CD14-positive monocyte (primary cell): ENCODE measurements around the gene SLC34A3. TPM values are rescaled to one million over a fixed set of nuclear protein-coding genes. Genes with fewer than 3 reads are reported as not detected.

Experiments
- DNase-seq, 3 donors: peaks; one replicate each; pipeline ENCODE4 v3.0.0-alpha.2; 2011 to 2022
- H2AFZ ChIP-seq: 2 replicates; pipeline ENCODE4 v1.6.0; 2012; ENCODE audit warnings: mild to moderate bottlenecking, low read depth, low read length, inconsistent platforms; ENCODE audit not compliant: insufficient read depth, poor library complexity, severe bottlenecking
- H3K27ac ChIP-seq, 2 donors: 1 replicate in 1 of 2; 2 replicates in 1 of 2; pipeline ENCODE4 v1.5.1; 2012 to 2013; ENCODE audit warnings: low read length in 2 of 2, control low read depth in 1 of 2, inconsistent platforms in 1 of 2, low read depth in 1 of 2, mild to moderate bottlenecking in 1 of 2
- H3K27me3 ChIP-seq, 2 donors: one replicate each; pipeline versions ENCODE4 v1.6.0 to v1.6.1; 2011 to 2013; ENCODE audit warnings: low read length in 2 of 2; ENCODE audit not compliant: control insufficient read depth in 2 of 2, insufficient read depth in 2 of 2
- H3K36me3 ChIP-seq, 2 donors: replicated peaks in 1 of 2; 1 replicate in 1 of 2; 2 replicates in 1 of 2; pipeline versions ENCODE4 v1.5.1 to v1.6.1; 2012 to 2013; ENCODE audit warnings: low read length in 2 of 2, control low read depth in 1 of 2, inconsistent platforms in 1 of 2, mild to moderate bottlenecking in 1 of 2; ENCODE audit not compliant: insufficient read depth in 2 of 2, control insufficient read depth in 1 of 2
- H3K4me1 ChIP-seq, 2 donors: 1 replicate in 1 of 2; 2 replicates in 1 of 2; pipeline versions ENCODE4 v1.5.1 to v1.6.1; 2012 to 2013; ENCODE audit warnings: low read length in 2 of 2, control low read depth in 1 of 2, inconsistent platforms in 1 of 2, mild to moderate bottlenecking in 1 of 2, moderate library complexity in 1 of 2; ENCODE audit not compliant: insufficient read depth in 2 of 2, control insufficient read depth in 1 of 2
- H3K4me2 ChIP-seq: replicated peaks from 2 replicates; pipeline ENCODE3; 2012; ENCODE audit warnings: low read length, moderate library complexity, mild to moderate bottlenecking; ENCODE audit not compliant: poor library complexity, severe bottlenecking; ENCODE audit errors: extremely low read depth
- H3K4me3 ChIP-seq, 3 experiments: fragments of 200-600 bp in 1 of 3; sonication (generic) in 1 of 3; replicated peaks in 1 of 3; 1 replicate in 2 of 3; 2 replicates in 1 of 3; pipeline ENCODE4 v1.5.1; 2011 to 2013; ENCODE audit warnings: low read length in 3 of 3, mild to moderate bottlenecking in 3 of 3, control low read depth in 2 of 3, low read depth in 2 of 3, inconsistent platforms in 1 of 3, moderate library complexity in 1 of 3
- H3K79me2 ChIP-seq: 2 replicates; pipeline ENCODE4 v1.6.0; 2012; ENCODE audit warnings: mild to moderate bottlenecking, control low read depth, inconsistent platforms, low read length, moderate library complexity; ENCODE audit not compliant: insufficient read depth
- H3K9ac ChIP-seq: 2 replicates; pipeline ENCODE4 v1.6.0; 2017; ENCODE audit warnings: low read length, mild to moderate bottlenecking; ENCODE audit not compliant: insufficient read depth, poor library complexity, severe bottlenecking
- H3K9me3 ChIP-seq, 2 donors: replicated peaks in 1 of 2; 1 replicate in 1 of 2; 2 replicates in 1 of 2; pipeline versions ENCODE4 v1.5.1 to v1.6.1; 2012 to 2013; ENCODE audit warnings: low read length in 2 of 2, control low read depth in 1 of 2; ENCODE audit not compliant: control insufficient read depth in 1 of 2, insufficient read depth in 1 of 2
- H4K20me1 ChIP-seq: 2 replicates; pipeline ENCODE4 v1.6.0; 2012; ENCODE audit warnings: mild to moderate bottlenecking, low read length, control low read depth, moderate library complexity; ENCODE audit not compliant: insufficient read depth
- H3K27ac Mint-ChIP-seq, 7 donors: one replicate each; pipeline ENCODE4 v1.8.0; 2020; ENCODE audit warnings: mild to moderate bottlenecking in 7 of 7, mixed read lengths in 7 of 7, moderate library complexity in 6 of 7, inconsistent platforms in 2 of 7
- H3K27me3 Mint-ChIP-seq, 3 donors: one replicate each; pipeline ENCODE4 v1.8.0; 2021 to 2022; ENCODE audit warnings: low read depth in 3 of 3, mild to moderate bottlenecking in 3 of 3, mixed read lengths in 3 of 3, moderate library complexity in 3 of 3, inconsistent platforms in 1 of 3
- H3K36me3 Mint-ChIP-seq, 2 donors: one replicate each; pipeline ENCODE4 v1.8.0; 2020; ENCODE audit warnings: mixed read lengths in 2 of 2, inconsistent platforms in 1 of 2, mild to moderate bottlenecking in 1 of 2
- H3K4me1 Mint-ChIP-seq: one replicate; pipeline ENCODE4 v1.8.0; 2020; ENCODE audit warnings: mild to moderate bottlenecking, mixed read lengths
- H3K4me3 Mint-ChIP-seq, 2 donors: one replicate each; pipeline ENCODE4 v1.8.0; 2020; ENCODE audit warnings: mild to moderate bottlenecking in 2 of 2, mixed read lengths in 2 of 2, moderate library complexity in 1 of 2
- H3K9me3 Mint-ChIP-seq, 7 donors: one replicate each; pipeline ENCODE4 v1.8.0; 2020 to 2022; ENCODE audit warnings: mixed read lengths in 7 of 7, mild to moderate bottlenecking in 6 of 7, moderate library complexity in 6 of 7, inconsistent platforms in 2 of 7
- WGBS: methylation state at CpG from one replicate; pipeline ENCODE4 v1.1.5; 2013; ENCODE audit warnings: missing lambda C conversion rate; ENCODE audit not compliant: insufficient coverage; 5-methylcytosine and 5-hydroxymethylcytosine counted together
- intact Hi-C, 2 donors: fragments of 100-400 bp; cut with micrococcal nuclease; formaldehyde crosslinking; loops; one replicate each; pipeline versions ENCODE4 v1.15.0 to v1.15.1; 2023
- polyA plus RNA-seq, 3 donors: library from polyadenylated mRNA; depleted of rRNA in 1 of 3; unstranded in 2 of 3; stranded (reverse) in 1 of 3; fragments of 300-500 nt in 2 of 3; fragments of >200 nt in 1 of 3; fragmentation: Illumina TruSeq in 2 of 3; gene quantifications; 1 replicate in 2 of 3; 2 replicates in 1 of 3; pipeline ENCODE4 v1.2.3, GENCODE V29; 2012 to 2021
- TF ChIP-seq, protein P1 (sequence below): fragments of 200-600 bp; IDR thresholded peaks from one replicate; pipeline ENCODE4 v1.8.0; 2022; ENCODE audit warnings: antibody characterized with exemption, mild to moderate bottlenecking

Gene SLC34A3
- polyA plus RNA-seq, 3 donors: not detected

DNA sequence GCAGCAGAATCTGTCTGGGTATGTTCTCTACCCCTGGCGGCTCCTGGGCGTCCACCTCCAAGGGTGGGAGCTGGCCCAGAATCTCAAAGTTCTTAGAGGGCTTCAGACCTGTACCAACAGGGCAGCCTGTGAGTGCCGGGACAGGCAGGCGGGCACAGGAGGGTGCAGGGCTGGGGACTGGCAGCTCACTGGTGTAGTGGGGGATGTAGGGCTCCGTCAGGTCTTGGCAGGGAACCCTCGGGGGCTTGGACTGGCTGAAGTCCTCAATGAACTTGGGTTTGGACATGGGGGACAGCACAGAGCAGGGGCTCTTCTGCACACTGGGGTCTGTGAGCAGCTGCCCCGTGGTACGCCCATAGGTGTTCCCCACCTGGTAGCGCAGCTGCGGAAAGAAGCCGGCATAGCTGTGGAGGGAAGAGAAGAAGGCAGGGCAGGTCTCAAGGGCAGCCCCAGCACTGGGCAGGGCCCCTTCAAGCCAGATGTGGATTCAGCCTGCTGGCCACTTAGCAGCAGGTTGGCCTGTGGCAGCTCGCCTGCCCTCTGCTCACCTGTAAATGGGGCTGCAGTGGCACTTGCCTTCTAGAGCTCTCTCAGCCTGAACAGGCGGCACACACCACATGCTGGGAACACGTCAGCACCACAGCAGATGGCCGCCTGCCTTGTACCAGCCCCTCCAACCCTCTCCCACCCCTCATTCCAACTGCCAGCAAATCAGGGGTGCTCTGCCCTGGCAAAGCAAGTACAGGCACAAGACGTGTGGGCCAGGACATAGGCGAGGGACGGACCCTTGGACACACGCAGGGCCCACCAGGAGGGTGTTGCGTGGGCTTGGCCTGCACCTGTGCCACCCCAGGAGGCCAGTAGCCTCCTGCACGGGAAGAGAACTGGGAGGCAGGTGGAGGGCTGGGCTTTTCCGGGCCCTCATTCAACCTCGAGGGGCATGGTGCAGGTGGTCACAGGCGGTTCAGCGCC, 15.0 kb downstream of the SLC34A3 start:
- 95% methylated on average over 25 of the region's 25 CpGs for WGBS

More for the DNA sequence above, 15.0 kb downstream of the SLC34A3 start:
- TF ChIP-seq, protein P1, sequence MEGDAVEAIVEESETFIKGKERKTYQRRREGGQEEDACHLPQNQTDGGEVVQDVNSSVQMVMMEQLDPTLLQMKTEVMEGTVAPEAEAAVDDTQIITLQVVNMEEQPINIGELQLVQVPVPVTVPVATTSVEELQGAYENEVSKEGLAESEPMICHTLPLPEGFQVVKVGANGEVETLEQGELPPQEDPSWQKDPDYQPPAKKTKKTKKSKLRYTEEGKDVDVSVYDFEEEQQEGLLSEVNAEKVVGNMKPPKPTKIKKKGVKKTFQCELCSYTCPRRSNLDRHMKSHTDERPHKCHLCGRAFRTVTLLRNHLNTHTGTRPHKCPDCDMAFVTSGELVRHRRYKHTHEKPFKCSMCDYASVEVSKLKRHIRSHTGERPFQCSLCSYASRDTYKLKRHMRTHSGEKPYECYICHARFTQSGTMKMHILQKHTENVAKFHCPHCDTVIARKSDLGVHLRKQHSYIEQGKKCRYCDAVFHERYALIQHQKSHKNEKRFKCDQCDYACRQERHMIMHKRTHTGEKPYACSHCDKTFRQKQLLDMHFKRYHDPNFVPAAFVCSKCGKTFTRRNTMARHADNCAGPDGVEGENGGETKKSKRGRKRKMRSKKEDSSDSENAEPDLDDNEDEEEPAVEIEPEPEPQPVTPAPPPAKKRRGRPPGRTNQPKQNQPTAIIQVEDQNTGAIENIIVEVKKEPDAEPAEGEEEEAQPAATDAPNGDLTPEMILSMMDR: no peak
- Histone ChIP-seq H3K36me3 (peaks cover 18 to 19% of the 10 kb centered on the region in 2 donors), H3K4me2 (no peak overlapping the region), H3K4me3 (no peak overlapping the region), H3K9ac (no peak overlapping the region), H3K4me1 (peaks cover 18 to 26% of the 10 kb centered on the region in 2 donors), H3K79me2 (peaks cover 17% of the 10 kb centered on the region), H2AFZ (no peak overlapping the region), H3K9me3 (no peaks in the 10 kb centered on the region), H3K27ac (no peak overlapping the region), H4K20me1 (peaks cover 33% of the 10 kb centered on the region), H3K27me3 (no peaks in the 10 kb centered on the region)
- Mint-ChIP-seq H3K4me1 (peaks cover 24% of the 10 kb centered on the region), H3K9me3 (peaks cover 0 to 3% (median 0%) of the 10 kb centered on the region in 7 donors), H3K36me3 (peaks cover 15 to 18% of the 10 kb centered on the region in 2 donors), H3K4me3 (no peak overlapping the region), H3K27me3 (peaks cover 2 to 7% (median 6%) of the 10 kb centered on the region in 3 donors), H3K27ac (peak overlapping the region in 2 of 7 donors; percentile 38 to 55)
- intact Hi-C loops: no loop called here
- DNase-seq: no peak
